Fibroblast of mammary gland (primary cell): ENCODE measurements around the gene ABCG2.

Experiments
- DNase-seq: peaks from one replicate; pipeline ENCODE4 v3.0.0-alpha.2; 2010; ENCODE audit warnings: low read depth
- H3K4me3 ChIP-seq: 2 replicates; pipeline ENCODE4 v1.5.1; 2011; ENCODE audit warnings: low read depth, mild to moderate bottlenecking, low read length, moderate library complexity; ENCODE audit not compliant: control insufficient read depth
- CTCF ChIP-seq: conservative IDR thresholded peaks from 2 replicates; pipeline ENCODE4 v1.5.1; 2011; ENCODE audit warnings: low read depth, low read length, inconsistent platforms; ENCODE audit not compliant: control insufficient read depth, insufficient read depth

ABCG2 gene

DNA sequence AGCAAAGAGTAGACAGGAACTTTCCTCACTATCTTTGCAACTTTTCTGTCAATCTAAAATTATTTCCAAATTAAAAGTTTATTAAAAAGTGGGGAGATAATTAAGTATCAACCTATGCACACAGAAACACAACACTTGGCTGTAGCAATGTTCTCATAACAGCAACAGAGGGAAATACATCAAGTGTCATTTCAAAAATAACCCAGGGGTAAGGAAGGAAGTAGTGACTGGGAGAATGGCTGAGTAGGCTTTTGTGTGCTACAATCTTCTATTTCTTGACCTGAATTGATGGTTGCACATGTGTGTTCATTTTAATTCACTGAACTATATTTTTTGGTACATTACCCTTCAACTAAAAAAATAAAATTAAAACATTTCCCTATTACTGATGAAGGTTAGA, 67.5 kb downstream of the ABCG2 start:
- TF ChIP-seq CTCF: no peak
- H3K4me3 ChIP-seq: no peak overlapping the region
- no peak for DNase-seq

- no peak overlapping the region for H3K4me3 ChIP-seq
- DNase-seq: no peak
- TF ChIP-seq CTCF: no peak
These were observed 71.4 kb downstream of the ABCG2 start for GRCh38 chr4:88087004-88087403.

GRCh38 chr4:88080626-88081025, 77.8 kb downstream of the ABCG2 start:
- no peak for TF ChIP-seq CTCF
- H3K4me3 ChIP-seq: no peak overlapping the region
- no peak for DNase-seq

GRCh38 chr4:88078579-88078978, 79.9 kb downstream of the ABCG2 start:
- no peak for TF ChIP-seq CTCF
- H3K4me3 ChIP-seq: no peak overlapping the region
- no peak for DNase-seq

GRCh38 chr4:88077911-88078524, 80.4 kb downstream of the ABCG2 start:
- DNase-seq: peak; percentile 8
- TF ChIP-seq CTCF: no peak
- H3K4me3 ChIP-seq: no peak overlapping the region

DNA sequence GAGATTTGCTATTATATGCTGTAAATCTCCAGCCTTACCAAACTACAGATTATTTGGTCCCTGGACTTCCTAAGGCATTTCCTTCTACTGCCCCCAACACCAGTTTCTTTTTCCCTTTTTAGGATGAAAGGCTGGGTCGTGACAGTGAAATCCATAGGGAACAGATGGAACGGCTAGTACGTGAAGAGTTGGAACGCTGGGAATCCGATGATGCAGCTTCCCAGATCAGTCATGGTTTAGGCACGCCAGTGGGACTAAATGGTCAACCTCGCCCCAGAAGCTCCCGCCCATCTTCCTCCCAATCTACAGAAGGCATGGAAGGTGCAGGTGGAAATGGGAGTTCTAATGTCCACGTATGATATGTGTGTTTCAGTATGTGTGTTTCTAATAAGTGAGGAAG, 83.1 kb downstream of the ABCG2 start:
- DNase-seq: no peak
- no peak for TF ChIP-seq CTCF
- H3K4me3 ChIP-seq: no peak overlapping the region

DNA sequence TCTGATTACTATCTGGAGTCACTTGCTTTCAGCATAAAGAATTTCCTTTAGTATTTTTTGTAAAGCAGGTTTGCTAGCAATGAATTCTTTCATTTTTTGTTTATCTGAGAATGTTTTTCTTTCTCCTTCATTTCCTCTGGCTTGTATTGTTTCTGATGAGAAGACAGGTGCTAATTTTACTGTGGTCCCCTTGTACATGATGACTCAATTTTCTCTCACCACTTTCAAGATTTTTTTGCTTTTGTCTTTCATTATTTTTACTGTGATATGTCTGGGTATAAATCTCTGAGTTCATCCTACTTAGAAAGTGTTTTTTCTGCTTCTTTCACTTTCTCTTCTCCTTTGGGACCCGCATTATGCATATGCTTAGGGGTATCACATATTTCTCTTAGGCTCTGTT, 88.4 kb downstream of the ABCG2 start:
- no peak overlapping the region for H3K4me3 ChIP-seq
- TF ChIP-seq CTCF: no peak
- no peak for DNase-seq
